GF-D8 (cell line): ENCODE results near the gene AHNAK2.
"Not testable (repeated sequence)": the region's sequence is repeated elsewhere in the genome, so short reads cannot be mapped to it uniquely, and the experiment has no call there.

Experiments used
- DNase-seq: peaks from one replicate; lab custom pipeline; 2025; lab: John Stamatoyannopoulos, UW

The AHNAK2 gene

DNA sequence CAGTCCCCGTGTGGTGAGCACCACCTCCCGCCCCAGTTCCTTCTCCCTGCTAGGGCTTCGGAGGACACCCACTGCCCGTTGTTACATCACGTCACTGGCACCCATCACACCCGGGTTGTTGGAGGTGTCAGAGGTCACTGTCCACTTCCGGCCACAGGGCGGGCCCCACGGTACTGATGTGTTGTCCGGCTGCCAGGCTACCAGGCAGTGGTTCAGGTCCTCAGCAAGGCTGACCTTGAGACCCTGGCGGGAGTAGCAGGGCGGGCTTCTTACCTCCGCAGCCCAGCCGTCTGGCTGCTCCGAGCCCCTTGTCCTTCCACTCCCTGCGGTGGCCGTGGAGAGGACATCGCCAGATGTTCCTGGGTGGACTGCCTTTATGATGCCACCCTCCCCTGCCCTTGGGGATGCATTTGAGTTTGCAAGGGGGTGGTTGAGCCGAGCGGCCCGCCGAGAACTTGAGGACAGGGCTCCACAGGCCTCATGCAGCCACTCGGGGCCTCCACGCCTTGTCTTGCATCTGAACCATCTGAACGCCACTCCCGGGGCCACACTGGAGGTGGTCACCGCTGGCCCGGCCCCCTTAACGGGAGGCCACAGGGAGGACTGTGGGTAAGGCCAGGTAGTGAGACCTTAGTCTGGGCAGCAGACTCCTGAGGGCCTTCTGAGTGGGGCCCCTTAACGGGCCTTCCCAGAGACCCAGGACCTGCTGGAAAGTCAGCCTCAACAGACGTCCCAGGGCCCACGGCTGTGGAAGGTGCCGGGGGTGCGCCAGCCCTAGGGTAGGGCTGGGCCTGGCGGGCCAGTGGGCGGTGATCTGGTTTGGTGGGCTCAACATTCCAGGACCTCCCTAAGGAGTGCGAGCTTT lies 80.6 kb downstream of the AHNAK2 start:
- no peak for DNase-seq

DNA sequence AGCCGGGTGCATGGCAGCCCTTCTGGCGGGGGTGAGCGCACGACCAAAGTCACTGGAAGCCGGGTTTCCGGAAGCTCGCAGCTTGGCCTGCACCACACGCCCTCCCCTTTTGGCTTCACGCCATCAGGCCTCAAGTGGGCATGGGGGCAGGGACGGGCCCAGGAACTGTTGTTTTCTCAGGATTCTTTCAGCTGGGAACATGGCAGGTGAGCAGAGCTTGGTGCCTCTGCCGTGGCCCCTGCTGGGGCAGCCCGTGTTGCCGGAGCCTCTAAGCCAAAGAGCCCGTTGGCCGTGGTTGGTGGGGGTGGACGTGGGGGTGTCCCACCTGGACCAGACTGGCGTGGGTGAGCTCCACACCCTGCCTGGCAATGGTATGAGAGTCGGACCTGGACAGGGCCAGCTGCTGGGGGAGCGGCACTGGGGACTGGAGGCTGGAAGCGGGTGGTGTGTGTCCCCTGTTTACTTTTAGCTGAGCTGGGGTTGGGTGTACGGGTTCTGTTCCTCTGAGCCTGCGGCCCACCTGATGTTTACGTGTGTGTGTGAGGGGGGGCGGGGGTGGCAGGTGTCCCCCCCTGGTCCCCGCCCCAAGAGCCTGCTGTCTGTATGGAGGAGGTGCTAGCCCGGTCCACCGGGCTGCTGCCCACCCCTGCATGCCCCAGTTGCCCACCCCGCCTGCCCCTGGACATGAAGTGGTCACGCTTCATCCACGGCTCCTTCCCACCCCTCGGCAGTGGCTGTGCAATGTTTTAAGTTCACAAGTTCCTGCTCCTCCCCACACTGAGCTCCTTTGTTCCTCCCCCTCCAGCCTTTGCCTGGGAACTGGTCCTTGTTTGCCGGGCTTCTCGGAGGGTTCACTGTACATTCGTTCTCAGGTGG lies 82.2 kb downstream of the AHNAK2 start:
- no peak for DNase-seq

DNA sequence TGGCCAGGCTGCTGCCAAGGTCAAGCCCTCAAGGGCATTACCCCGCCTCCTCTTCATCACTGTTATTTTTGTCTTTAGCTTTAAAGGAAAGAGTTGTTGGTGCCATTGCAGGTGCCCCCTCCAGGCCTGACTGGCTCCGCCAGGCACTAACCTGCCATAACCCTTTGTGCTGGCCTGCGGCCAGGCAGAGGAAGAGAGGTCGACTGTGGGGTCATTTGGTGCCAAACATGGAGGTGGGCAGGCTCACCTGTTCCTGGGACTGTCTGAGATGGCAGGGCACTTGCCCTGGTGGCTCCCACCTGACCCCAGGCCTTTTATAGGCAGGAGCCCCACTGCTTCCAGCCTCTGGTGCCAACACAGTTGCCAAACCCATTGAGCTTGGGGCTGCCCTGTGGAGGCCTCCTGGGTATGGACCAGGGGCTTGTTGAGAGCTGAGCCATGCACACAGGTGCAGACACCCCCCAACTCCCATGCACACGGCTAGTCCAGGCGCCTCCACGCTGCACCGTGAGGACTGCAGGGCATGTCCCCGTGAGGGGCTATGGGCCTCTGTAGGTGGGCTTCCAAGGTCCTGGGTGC lies 82.9 kb downstream of the AHNAK2 start:
- no peak for DNase-seq

- no peak for DNase-seq
These were observed 83.6 kb downstream of the AHNAK2 start for GRCh38 chr14:104894331-104895206.

GRCh38 chr14:104893435-104894207 lies 84.6 kb downstream of the AHNAK2 start:
- no peak for DNase-seq

DNA sequence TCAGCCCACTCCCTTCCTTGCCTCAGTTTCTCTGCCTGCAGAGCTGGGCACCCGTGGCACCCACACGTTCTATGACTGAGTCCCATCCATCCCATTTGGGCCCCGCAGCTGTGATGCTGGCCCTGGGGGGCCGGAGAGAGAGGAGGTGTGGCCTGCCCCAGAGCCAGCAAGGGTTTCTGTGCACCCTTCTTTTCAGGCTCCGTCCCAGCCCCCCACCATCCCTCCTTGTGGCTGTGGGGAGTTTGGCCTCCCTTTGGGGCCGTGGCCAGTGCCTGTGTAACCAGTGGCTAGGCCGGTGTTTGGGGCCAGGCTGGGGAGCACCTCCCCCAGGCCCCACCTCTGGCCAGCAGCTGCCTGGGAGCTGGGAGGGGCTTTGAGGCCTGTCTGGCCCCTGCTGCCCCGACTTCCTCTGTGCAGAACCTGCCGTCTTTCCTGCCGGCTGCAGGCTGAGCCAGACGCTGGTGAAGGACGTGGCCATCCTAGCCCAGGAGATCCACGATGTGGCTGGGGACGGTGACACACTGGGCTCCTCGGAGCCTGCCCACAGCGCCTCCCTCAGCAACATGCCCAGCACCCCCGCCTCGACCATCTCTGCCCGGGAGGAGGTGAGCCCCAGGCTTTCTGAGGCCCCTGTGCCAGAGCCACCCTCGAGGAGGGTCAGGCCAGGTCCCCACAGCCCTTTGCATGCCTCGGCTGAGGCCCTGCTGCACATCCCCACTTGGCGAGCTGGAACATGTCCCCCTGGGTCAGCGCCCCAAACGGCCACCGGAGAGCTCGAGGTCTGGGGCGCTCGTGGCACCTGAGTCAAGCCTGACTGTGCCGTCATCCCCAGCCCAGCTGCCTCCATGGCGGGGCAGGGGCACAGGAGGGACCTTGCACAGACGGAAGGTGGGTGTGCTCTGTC lies 85.4 kb downstream of the AHNAK2 start:
- no peak for DNase-seq

- no peak for DNase-seq
These were observed 86.3 kb downstream of the AHNAK2 start for GRCh38 chr14:104891664-104892530.

DNA sequence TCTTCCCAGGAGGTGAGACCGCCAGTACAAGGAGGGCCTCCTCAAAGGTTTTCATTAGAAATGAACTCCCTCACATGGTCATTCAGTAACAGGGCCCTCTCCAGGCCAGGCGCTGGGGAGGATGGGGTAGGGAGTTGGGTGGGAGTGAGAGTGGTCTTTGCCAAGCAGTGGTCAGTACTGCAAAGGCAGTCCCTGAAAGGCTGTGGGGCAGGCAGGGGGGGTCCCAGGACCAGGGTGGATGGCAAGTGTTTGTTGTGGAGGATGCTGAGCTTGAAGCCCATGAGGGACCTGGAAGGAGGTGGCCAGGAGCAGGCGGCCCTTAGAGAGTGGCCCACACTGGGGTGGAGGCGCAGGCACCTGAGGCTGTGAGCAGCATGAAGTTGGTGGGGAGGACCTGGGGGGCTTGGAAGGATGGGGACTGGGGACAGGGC lies 87.0 kb downstream of the AHNAK2 start:
- no peak for DNase-seq

DNA sequence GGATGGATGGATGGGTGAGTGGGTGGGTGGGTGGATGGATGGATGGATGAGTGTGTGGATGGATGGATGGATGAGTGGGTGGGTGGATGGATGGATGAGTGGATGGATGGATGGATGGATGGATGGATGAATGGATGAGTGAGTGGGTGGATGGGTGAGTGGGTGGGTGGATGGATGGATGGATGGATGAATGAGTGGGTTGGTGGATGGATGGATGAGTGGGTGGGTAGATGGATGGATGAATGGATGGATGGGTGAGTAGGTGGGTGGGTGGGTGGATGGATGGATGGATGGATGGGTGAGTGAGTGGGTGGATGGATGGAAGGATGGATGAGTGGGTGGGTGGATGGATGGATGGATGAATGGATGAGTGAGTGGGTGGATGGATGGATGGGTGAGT lies 87.9 kb downstream of the AHNAK2 start:
- DNase-seq: not testable (repeated sequence)

- no peak for DNase-seq
These were observed 88.8 kb downstream of the AHNAK2 start for GRCh38 chr14:104889375-104889757.

GRCh38 chr14:104888489-104889374 lies 89.4 kb downstream of the AHNAK2 start:
- DNase-seq: no peak

GRCh38 chr14:104887623-104888488 lies 90.3 kb downstream of the AHNAK2 start:
- no peak for DNase-seq
